Dermis blood vessel endothelial cell (primary cell): ENCODE data around the gene PKDCC. TPM values are rescaled to one million over a fixed set of nuclear protein-coding genes. Genes with fewer than 3 reads are reported as not detected.
"Not testable (repeated sequence)": the region's sequence is repeated elsewhere in the genome, so short reads cannot be mapped to it uniquely, and the experiment has no call there.

Experiments
- DNase-seq: peaks from one replicate; pipeline ENCODE4 v3.0.0; 2010
- total RNA-seq: library from RNA; depleted of rRNA; stranded (reverse); fragments of >200 nt; gene quantifications from 2 replicates; pipeline ENCODE4 v1.2.3, GENCODE V29; 2014

PKDCC gene
- total RNA-seq, 1 donor from 2014 or later: 2.6 TPM

- DNase-seq: no peak
Observed at GRCh38 chr2:42050703-42051542, 3.1 kb downstream of the PKDCC start.

GRCh38 chr2:42051543-42052235, 3.9 kb downstream of the PKDCC start:
- DNase-seq: no peak

DNA sequence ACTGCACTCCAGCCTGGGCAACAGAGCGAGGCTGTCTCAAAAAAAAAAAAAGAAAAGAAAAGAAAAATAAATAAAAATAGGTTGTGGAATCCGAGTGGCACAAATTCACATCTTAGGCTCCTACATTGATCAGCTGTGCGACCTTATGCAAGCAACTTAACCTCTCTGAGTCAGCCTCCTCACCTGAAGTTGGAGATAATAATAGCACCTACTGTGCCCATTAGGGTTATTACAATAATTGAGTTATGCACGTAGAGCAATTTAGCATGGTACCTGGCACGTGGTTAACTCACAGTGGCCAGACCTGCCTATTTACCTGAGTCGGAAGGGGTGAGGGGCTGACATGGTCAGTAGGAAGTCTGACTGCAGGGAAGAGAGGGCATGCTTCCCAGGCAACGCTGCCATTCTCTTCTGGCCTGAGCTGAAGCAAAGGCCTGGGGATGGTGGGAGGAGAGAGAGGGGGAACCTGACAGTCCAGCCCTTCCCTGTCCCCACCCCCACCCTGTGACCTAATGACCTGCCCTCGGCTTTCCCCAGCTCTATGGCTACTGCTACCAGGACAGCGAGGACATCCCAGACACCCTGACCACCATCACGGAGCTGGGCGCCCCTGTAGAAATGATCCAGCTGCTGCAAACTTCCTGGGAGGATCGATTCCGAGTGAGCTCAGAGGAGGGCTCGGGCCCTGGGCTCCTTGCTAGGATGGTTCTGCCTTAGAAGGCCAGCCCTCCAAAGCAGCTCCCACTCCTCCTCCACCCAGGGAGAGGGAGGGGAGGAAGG, 5.1 kb downstream of the PKDCC start:
- DNase-seq: no peak

GRCh38 chr2:42053482-42053790, 5.6 kb downstream of the PKDCC start:
- DNase-seq: no peak

- no peak for DNase-seq
Observed at GRCh38 chr2:42053791-42054701, 6.2 kb downstream of the PKDCC start.

GRCh38 chr2:42054714-42055430, 7.1 kb downstream of the PKDCC start:
- no peak for DNase-seq

DNA sequence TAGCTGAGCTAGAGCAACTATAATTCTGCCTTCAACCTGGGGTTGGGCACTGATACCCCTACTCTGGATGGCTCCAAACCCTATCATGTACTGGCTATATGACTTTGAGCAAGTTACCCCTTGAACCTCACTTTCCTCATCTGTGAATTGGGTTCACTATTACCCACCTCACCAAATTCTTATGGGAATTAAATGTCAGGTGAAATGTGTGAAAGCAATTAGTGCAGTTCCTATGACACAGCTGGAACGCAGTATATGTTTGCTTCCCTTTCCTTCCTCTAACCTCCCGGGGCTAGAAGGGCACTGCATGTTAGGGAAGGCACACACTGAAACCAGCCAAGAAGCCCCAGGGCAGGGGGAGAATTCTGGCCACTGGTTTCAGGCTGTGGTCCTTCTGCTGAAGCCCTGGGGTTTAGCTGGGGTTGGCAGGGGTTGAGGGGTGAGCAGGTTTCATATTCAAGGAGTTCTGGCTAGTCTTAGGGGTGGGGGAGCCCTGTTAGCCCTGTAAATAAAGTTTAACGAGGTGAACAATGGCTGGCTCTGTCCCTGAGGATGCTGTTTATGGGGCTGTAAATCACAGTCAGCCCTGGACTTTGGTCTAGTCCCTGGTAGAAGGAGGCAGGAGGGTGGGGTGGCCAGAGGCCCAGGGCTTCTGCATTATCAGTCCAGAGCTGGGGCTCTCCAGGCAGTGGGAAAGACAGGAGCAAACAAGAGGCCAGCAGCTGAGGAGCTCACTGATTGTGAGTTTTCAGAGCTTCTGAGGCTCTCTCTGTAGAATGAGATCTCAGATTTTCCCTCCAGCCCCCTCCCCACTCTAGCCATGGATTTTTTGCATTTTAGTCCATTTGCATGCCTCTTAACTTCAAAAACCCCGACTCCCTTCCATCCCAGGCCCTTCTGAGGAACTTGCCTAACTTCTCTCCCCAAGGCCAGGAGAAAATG, 8.0 kb downstream of the PKDCC start:
- DNase-seq: no peak

- no peak for DNase-seq
Observed at GRCh38 chr2:42057159-42057901, 9.5 kb downstream of the PKDCC start.

- DNase-seq: no peak
Observed at GRCh38 chr2:42057902-42058450, 10.2 kb downstream of the PKDCC start.

GRCh38 chr2:42059261-42059898, 11.6 kb downstream of the PKDCC start:
- DNase-seq: no peak

- no peak for DNase-seq
Observed at GRCh38 chr2:42060028-42060427, 12.2 kb downstream of the PKDCC start.

DNA sequence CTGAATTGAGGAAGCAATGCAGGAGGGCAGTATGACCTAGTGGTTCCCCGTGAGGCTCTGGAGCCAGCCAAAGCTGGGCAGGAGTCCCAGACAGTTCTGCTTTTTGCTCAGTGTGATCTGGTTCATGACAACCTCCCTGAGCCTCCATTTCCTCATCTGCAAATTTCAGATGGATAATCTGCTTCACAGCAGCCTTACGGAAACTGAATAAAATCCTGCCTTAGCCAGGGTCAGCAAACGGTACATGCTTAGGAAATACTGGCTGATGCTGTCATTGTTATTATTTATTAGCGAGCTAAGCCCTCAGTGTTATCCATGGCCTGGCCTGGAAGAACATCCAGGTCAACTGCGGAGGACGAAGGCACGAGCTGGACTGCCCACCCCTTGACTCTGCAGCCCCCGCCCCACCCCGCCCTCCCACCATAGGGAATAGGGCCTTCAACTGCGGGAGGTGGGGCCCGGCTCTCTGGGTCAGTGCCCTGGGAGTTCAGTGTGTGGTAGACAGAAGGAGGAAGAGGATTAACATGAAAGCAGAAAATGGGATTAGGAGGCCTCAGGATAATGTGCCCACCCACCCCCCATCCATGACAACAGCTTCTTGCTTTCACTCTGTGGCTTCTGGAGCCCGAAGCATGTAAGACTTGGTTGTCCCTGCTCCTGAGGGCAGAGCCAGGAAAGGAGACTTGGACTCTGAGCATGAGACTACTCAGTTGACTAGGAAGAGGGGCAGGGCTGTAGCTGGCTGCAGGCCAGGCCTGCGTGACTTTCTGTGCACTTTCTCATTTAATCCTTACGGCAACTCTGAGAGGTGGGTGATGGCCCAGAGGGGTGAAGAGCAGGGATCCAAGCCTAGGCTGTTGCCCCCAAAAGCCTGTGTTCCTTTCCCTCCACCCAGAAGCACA, 13.1 kb downstream of the PKDCC start:
- no peak for DNase-seq

GRCh38 chr2:42061839-42062238, 14.0 kb downstream of the PKDCC start:
- DNase-seq: no peak

- DNase-seq: no peak
Observed at GRCh38 chr2:42063431-42064171, 15.8 kb downstream of the PKDCC start.

DNA sequence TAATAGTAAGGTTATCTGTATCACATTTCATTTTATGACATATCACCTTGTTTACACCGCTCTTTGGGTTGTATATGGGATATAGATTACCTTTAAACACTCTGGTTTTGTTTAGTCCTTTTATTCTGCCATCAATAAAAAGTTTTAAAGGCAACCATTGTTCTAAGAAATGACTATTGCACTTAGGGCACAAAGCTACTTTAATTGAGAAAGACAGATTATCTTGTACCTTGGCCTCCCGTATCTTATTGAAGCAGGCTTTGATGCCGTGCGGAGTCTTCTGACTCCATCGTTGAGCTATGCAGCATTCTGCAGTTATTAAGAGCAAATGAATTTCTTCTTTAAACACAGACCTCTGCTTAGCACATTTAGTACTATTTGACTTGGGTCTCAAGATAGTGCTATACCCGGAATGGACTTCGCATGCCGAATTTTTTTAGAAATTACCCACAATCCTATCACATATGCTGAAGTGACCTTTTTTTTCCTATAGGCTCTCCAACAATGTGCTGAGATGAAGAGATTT, 16.7 kb downstream of the PKDCC start:
- no peak for DNase-seq

- not testable (repeated sequence) for DNase-seq
Observed at GRCh38 chr2:42065753-42066152, 17.9 kb downstream of the PKDCC start.

- not testable (repeated sequence) for DNase-seq
Observed at GRCh38 chr2:42067001-42067400, 19.2 kb downstream of the PKDCC start.
